Esophagus muscularis mucosa (tissue), 4 donors: ENCODE results near the gene WASF2. TPM values are rescaled to one million over a fixed set of nuclear protein-coding genes. Genes with fewer than 3 reads are reported as not detected.

Experiments
- DNase-seq: peaks from one replicate; pipeline ENCODE4 v3.0.0-alpha.2; 2017; ENCODE audit errors: extremely low spot score
- H3K27ac ChIP-seq, 4 donors: fragments of 200-600 bp; sonication (generic); replicated peaks in 1 of 4; 1 replicate in 3 of 4; 2 replicates in 1 of 4; pipeline ENCODE4 v1.5.1; 2016 to 2019; ENCODE audit warnings: mild to moderate bottlenecking in 1 of 4
- H3K27me3 ChIP-seq, 4 donors: fragments of 200-600 bp; sonication (generic); one replicate each; pipeline versions ENCODE4 v1.5.1 to v1.6.0; 2016 to 2019
- H3K36me3 ChIP-seq, 4 donors: fragments of 200-600 bp; sonication (generic); one replicate each; pipeline ENCODE4 v1.5.1; 2016 to 2019
- H3K4me1 ChIP-seq, 4 donors: fragments of 200-600 bp; sonication (generic); one replicate each; pipeline ENCODE4 v1.5.1; 2016 to 2019
- H3K4me3 ChIP-seq, 4 donors: fragments of 200-600 bp; sonication (generic); 1 replicate in 2 of 4; 2 replicates in 2 of 4; pipeline ENCODE4 v1.5.1; 2016 to 2019; ENCODE audit warnings: mild to moderate bottlenecking in 4 of 4, moderate library complexity in 1 of 4
- H3K9me3 ChIP-seq, 4 donors: fragments of 200-600 bp; sonication (generic); 1 replicate in 3 of 4; 2 replicates in 1 of 4; pipeline ENCODE4 v1.5.1; 2016 to 2019
- EP300 ChIP-seq: sonication (generic); formaldehyde crosslinking; IDR thresholded peaks from one replicate; pipeline ENCODE4 v1.6.1; 2017; ENCODE audit warnings: antibody characterized with exemption
- POLR2A ChIP-seq: fragments of 450-650 bp; IDR thresholded peaks from one replicate; pipeline ENCODE4 v1.6.1; 2017; ENCODE audit warnings: antibody characterized with exemption, moderate library complexity, mild to moderate bottlenecking, low read depth
- POLR2AphosphoS5 ChIP-seq, 2 donors: sonication (generic); formaldehyde crosslinking; IDR thresholded peaks; one replicate each; pipeline ENCODE4 v1.6.1; 2017; ENCODE audit warnings: antibody characterized with exemption in 2 of 2
- WGBS: methylation state at CpG from one replicate; pipeline ENCODE4 v1.1.5; 2018; 5-methylcytosine and 5-hydroxymethylcytosine counted together
- intact Hi-C: fragments of 100-400 bp; cut with DNase I; formaldehyde crosslinking; loops from one replicate; pipeline ENCODE4 v1.15.1; 2023
- total RNA-seq, 4 donors: library from RNA; depleted of rRNA; stranded (reverse); fragments of >200 nt; gene quantifications; one replicate each; pipeline versions ENCODE4 v1.1.0 to v1.2.1, GENCODE V29; 2016
- TF ChIP-seq, protein P1 (sequence below), 3 experiments: fragments of 200-600 bp in 2 of 3; fragments of 450-650 bp in 1 of 3; sonication (generic) in 2 of 3; IDR thresholded peaks; one replicate each; pipeline ENCODE4 v1.5.1; 2017 to 2019; ENCODE audit warnings: antibody characterized with exemption in 3 of 3, mild to moderate bottlenecking in 2 of 3, moderate library complexity in 1 of 3

Gene WASF2
- total RNA-seq, 4 donors from 2014 or later: 78.5 to 141 (median 101) TPM

DNA sequence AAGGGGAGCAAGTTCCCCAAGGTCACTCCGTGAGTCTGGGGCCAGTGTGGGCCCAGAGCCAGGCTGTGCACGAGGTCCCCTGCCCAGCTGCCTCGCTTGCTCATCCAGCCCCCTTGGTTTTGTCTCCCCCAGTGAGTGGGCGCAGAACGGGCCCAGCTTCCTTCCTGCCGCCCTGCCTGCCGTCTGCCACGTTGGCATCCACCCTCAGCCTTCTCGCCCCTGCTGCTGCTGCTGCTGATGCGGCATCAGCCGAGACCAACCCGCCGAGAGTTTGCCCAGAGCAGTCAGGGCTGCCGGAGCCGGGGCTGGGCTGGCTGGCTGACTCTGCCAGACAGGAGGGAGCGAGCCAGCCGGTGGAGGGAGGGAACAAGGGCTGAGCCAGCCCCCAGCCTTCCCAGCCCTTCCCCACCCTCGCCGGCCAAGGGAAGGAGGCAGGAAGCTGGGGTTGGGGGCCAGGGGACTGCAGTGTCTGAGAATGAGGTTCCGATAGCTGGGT is 31.4 kb upstream of the WASF2 start:
- no peak for TF ChIP-seq EP300
- no peak for TF ChIP-seq POLR2AphosphoS5 (IDR thresholded peaks at IDR 0.05)
- TF ChIP-seq, protein P1, sequence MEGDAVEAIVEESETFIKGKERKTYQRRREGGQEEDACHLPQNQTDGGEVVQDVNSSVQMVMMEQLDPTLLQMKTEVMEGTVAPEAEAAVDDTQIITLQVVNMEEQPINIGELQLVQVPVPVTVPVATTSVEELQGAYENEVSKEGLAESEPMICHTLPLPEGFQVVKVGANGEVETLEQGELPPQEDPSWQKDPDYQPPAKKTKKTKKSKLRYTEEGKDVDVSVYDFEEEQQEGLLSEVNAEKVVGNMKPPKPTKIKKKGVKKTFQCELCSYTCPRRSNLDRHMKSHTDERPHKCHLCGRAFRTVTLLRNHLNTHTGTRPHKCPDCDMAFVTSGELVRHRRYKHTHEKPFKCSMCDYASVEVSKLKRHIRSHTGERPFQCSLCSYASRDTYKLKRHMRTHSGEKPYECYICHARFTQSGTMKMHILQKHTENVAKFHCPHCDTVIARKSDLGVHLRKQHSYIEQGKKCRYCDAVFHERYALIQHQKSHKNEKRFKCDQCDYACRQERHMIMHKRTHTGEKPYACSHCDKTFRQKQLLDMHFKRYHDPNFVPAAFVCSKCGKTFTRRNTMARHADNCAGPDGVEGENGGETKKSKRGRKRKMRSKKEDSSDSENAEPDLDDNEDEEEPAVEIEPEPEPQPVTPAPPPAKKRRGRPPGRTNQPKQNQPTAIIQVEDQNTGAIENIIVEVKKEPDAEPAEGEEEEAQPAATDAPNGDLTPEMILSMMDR (IDR thresholded peaks at IDR 0.05): no peak
- no peak for TF ChIP-seq POLR2A
- peaks cover 77 to 91% (median 88%) of the 10 kb centered on the region in 4 donors for H3K4me1 ChIP-seq
- 5% methylated on average over 11 of the region's 20 CpGs for WGBS
- H3K27ac ChIP-seq: peak overlapping the region; percentile 74 to 96 (median 94)
- H3K27me3 ChIP-seq: no peaks in the 10 kb centered on the region
- H3K4me3 ChIP-seq: peak overlapping the region in 3 of 4 donors; percentile 6 to 17 (median 12)
- H3K9me3 ChIP-seq: no peaks in the 10 kb centered on the region
- no peaks in the 10 kb centered on the region for H3K36me3 ChIP-seq
- intact Hi-C loops: no loop called here
- DNase-seq: no peak

- Histone ChIP-seq H3K27me3 (no peaks in the 10 kb centered on the region), H3K4me1 (peaks cover 70 to 89% (median 85%) of the 10 kb centered on the region in 4 donors), H3K4me3 (no peak overlapping the region), H3K27ac (peak overlapping the region; percentile 74 to 96 (median 94)), H3K36me3 (no peaks in the 10 kb centered on the region), H3K9me3 (no peaks in the 10 kb centered on the region)
- DNase-seq: no peak
- WGBS: 39% methylated on average over 4 of the region's 4 CpGs
- intact Hi-C loops: no loop called here
- TF ChIP-seq, protein P1 (IDR thresholded peaks at IDR 0.05): no peak
- no peak for TF ChIP-seq POLR2A
- TF ChIP-seq POLR2AphosphoS5 (IDR thresholded peaks at IDR 0.05): no peak
- TF ChIP-seq EP300: no peak
Observed at GRCh38 chr1:27520651-27521050, 30.7 kb upstream of the WASF2 start.

- Histone ChIP-seq H3K36me3 (no peaks in the 10 kb centered on the region), H3K4me3 (peak overlapping the region in 2 of 4 donors; percentile 27 to 37)
- no peak for TF ChIP-seq POLR2AphosphoS5 (IDR thresholded peaks at IDR 0.05)
- TF ChIP-seq, protein P1 (IDR thresholded peaks at IDR 0.05): no peak
- TF ChIP-seq POLR2A: no peak
Observed at GRCh38 chr1:27519331-27520258, 29.6 kb upstream of the WASF2 start.

GRCh38 chr1:27518808-27519207 is 28.8 kb upstream of the WASF2 start:
- intact Hi-C loops: no loop called here
- Histone ChIP-seq H3K9me3 (no peaks in the 10 kb centered on the region), H3K4me1 (peaks cover 58 to 77% (median 75%) of the 10 kb centered on the region in 4 donors), H3K27me3 (no peaks in the 10 kb centered on the region), H3K4me3 (no peak overlapping the region), H3K36me3 (no peaks in the 10 kb centered on the region), H3K27ac (peak overlapping the region; percentile 74 to 96 (median 94))
- 85% methylated on average over 7 of the region's 7 CpGs for WGBS
- DNase-seq: no peak
- TF ChIP-seq POLR2A (no peak), POLR2AphosphoS5 (IDR thresholded peaks at IDR 0.05) (no peak), EP300 (no peak)
- TF ChIP-seq, protein P1 (IDR thresholded peaks at IDR 0.05): no peak

More at GRCh38 chr1:27519331-27520258, 29.6 kb upstream of the WASF2 start:
- Histone ChIP-seq H3K9me3 (no peaks in the 10 kb centered on the region), H3K4me1 (peaks cover 59 to 79% (median 76%) of the 10 kb centered on the region in 4 donors), H3K27me3 (no peaks in the 10 kb centered on the region), H3K27ac (peak overlapping the region; percentile 74 to 96 (median 94))
- DNase-seq: no peak
- 73% methylated on average over 9 of the region's 24 CpGs for WGBS
- intact Hi-C loops: no loop called here
